HG02588 (cell line): Measurements from ENCODE around the gene WDR7.

ENCODE experiments used
- ATAC-seq: cut with Tn5 transposase; IDR thresholded peaks from one replicate; pipeline ENCODE4 v1.9.1; 2021; ENCODE audit warnings: mild to moderate bottlenecking, moderate library complexity; ENCODE audit not compliant: unreplicated experiment

The WDR7 gene

GRCh38 chr18:56929886-56930285, 278.7 kb downstream of the WDR7 start:
- no peak for ATAC-seq

- ATAC-seq = no peak
Measured at GRCh38 chr18:56933472-56933871, 282.3 kb downstream of the WDR7 start.

- no peak for ATAC-seq
Measured at GRCh38 chr18:56934131-56934530, 283.0 kb downstream of the WDR7 start.

GRCh38 chr18:56934906-56935305, 283.7 kb downstream of the WDR7 start:
- no peak for ATAC-seq

GRCh38 chr18:56935434-56936040, 284.4 kb downstream of the WDR7 start:
- ATAC-seq = no peak

- no peak for ATAC-seq
Measured at GRCh38 chr18:56936457-56936856, 285.3 kb downstream of the WDR7 start.

- no peak for ATAC-seq
Measured at GRCh38 chr18:56937874-56938430, 286.8 kb downstream of the WDR7 start.

- ATAC-seq = no peak
Measured at GRCh38 chr18:56945171-56946083, 294.3 kb downstream of the WDR7 start.

GRCh38 chr18:56947236-56947635, 296.1 kb downstream of the WDR7 start:
- ATAC-seq = no peak

GRCh38 chr18:56952026-56952425, 300.9 kb downstream of the WDR7 start:
- ATAC-seq = no peak

- no peak for ATAC-seq
Measured at GRCh38 chr18:56953428-56954198, 302.5 kb downstream of the WDR7 start.

GRCh38 chr18:56955490-56955889, 304.3 kb downstream of the WDR7 start:
- no peak for ATAC-seq

GRCh38 chr18:56959120-56959519, 308.0 kb downstream of the WDR7 start:
- ATAC-seq = no peak

- ATAC-seq = no peak
Measured at GRCh38 chr18:56962322-56962721, 311.2 kb downstream of the WDR7 start.

GRCh38 chr18:56967035-56967434, 315.9 kb downstream of the WDR7 start:
- no peak for ATAC-seq

GRCh38 chr18:56973487-56973886, 322.3 kb downstream of the WDR7 start:
- no peak for ATAC-seq

GRCh38 chr18:56974141-56974540, 323.0 kb downstream of the WDR7 start:
- no peak for ATAC-seq

- no peak for ATAC-seq
Measured at GRCh38 chr18:56975276-56975675, 324.1 kb downstream of the WDR7 start.

GRCh38 chr18:56977309-56977708, 326.1 kb downstream of the WDR7 start:
- no peak for ATAC-seq

GRCh38 chr18:56977771-56978170, 326.6 kb downstream of the WDR7 start:
- ATAC-seq = no peak

- no peak for ATAC-seq
Measured at GRCh38 chr18:56980151-56980550, 329.0 kb downstream of the WDR7 start.
